HG02571 (cell line): ENCODE results near the gene KIF13A.
"Not testable (repeated sequence)": the region's sequence is repeated elsewhere in the genome, so short reads cannot be mapped to it uniquely, and the experiment has no call there.

Experiments used
- ATAC-seq: cut with Tn5 transposase; IDR thresholded peaks from one replicate; pipeline ENCODE4 v1.9.1; 2021; ENCODE audit warnings: mild to moderate bottlenecking, moderate library complexity; ENCODE audit not compliant: unreplicated experiment

The KIF13A gene

GRCh38 chr6:17971128-17972073, 16.0 kb downstream of the KIF13A start:
- no peak for ATAC-seq

GRCh38 chr6:17968876-17969275, 18.6 kb downstream of the KIF13A start:
- no peak for ATAC-seq

DNA sequence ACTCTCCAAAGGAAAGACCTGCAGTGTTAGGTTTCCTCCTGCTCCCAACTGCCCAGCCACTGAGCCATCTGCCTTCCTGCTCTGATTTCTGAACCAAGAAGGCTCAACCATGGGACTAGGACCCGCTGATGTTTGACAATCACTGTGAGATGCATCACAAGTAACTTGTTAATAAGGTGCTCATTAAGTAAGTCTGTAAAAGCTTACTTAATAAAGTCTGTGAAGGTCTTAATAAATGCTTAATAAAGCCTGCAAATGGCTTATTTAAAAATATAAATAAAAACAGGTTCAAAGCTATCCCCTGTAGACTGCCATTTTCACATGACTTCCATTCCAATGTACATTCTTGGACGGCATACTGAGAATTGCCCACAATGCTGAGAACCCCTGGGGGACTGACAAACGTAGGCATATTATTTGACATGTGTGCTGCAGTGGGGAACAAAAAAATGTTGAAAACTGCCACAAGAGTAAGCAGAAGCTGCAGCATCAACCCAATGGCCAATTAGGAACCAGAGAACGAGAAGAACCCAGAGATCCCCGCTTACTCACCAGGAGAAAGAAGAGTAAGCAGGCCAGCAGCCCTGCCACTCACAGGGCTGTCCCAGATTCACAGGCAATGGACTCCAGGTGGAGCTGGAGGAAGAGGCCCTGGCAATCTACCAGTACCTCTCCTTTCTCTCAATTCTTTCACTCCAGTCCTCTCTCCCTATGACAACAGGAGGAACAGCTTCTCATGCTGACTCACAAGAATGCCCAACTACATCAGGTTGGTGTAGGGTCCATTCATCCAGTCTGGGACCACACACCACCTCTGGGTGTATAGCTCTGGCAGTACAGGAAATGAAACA, 19.5 kb downstream of the KIF13A start:
- no peak for ATAC-seq

DNA sequence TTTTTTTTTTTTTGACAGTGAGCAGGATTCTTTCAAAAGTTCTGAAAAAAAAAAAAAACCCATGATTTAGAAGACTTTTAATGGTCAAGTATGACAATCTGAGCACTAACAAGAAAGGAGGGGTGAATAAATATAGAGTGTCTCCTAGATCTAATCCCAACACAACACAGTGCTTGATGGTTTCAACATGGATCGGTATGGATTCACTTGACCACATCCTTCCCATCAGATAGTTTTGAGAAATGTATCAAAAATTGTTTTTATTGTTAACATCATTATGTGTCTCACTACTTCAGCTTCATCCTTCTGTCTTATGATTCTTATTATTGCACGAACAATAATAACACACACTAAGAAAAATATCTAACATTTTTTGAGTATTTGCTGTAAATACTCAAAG, 21.0 kb downstream of the KIF13A start:
- no peak for ATAC-seq

- no peak for ATAC-seq
Measured at GRCh38 chr6:17965397-17965796, 22.0 kb downstream of the KIF13A start.

GRCh38 chr6:17964633-17965032, 22.8 kb downstream of the KIF13A start:
- no peak for ATAC-seq

DNA sequence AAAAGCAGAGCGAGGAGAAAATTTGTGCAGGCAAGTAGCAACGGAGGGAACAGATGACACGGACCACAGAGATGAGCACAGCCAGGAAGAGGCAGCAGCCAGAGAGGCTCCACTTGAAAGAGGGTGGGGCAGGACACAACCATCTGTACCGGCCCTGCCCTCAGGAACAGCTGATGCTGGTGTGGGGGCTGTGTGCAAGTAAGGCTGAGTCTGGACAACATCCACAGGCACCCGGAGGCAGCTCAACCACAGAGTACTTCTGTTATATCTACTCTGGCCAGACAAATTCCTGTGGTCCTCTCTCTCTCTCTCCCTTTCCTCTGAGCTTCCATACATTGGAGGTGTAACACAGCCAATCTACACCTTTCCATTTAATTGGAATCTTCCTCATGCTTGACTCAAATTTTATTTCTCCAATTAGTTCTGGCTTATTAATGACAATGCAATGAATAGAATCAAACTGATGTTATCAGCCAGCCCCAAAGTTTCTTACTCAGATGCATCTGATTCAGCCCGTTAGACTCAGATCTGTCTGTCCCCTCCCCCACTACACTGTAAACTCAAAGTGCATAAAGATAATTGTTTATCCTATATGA, 24.9 kb downstream of the KIF13A start:
- ATAC-seq: no peak

- no peak for ATAC-seq
Measured at GRCh38 chr6:17959302-17959701, 28.1 kb downstream of the KIF13A start.

- no peak for ATAC-seq
Measured at GRCh38 chr6:17957904-17958620, 29.4 kb downstream of the KIF13A start.

- ATAC-seq: peak; percentile 82
Measured at GRCh38 chr6:17957498-17957897, 29.9 kb downstream of the KIF13A start.

DNA sequence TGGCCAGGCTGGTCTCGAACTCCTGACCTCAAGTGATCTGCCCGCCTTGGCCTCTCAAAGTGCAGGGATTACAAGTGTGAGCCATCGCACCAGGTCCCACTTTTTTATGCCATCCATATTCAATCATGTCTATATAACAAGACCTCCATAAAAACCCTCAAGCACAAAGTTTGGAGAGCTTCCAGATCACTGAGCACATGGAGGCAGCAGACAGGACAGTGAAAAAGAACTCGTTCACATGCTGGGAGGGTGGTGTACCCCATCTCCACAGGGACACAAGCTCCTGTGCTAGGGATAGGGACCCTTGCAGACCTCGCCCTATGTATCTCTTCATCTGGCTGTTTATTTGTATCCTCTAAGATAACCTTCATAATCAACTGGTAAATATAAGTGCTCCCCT, 30.3 kb downstream of the KIF13A start:
- ATAC-seq: no peak

DNA sequence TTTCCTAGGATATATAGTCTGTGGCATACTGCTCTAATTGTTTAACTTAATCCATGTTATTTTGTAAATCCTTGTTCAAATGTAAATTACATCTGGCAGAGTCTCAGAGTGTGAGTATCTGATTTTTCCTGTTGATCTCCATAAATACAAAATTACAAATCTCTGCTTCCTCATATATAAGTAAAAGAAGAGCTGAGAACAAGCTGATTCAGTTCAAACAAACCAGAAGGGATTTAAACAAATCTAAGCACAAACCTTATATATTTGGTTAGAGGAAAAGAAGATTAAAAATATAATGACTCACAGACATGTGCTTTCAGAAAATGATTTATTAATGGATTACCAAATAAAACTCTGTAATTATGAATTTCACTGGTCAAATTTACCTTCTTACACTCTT, 37.3 kb downstream of the KIF13A start:
- no peak for ATAC-seq

DNA sequence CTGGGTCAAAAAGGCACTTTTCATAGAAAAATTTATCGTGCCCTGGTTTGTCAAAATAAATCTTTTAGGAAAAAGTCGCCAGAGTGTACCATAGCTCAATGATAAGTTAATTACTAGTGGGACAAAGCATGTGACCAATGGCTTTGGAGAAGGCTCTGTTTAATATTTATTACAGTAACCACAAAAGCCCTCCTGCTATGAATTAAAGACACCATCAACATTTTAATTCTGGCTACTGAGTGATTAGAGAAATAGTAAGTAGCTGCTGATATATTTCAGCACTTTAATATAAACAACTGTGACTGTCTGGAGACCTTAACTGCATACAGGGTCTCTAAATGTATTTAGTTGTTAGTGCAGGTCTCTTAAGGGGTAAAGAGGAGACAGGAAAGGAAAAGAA, 38.3 kb downstream of the KIF13A start:
- ATAC-seq: no peak

GRCh38 chr6:17948725-17949124, 38.7 kb downstream of the KIF13A start:
- no peak for ATAC-seq

DNA sequence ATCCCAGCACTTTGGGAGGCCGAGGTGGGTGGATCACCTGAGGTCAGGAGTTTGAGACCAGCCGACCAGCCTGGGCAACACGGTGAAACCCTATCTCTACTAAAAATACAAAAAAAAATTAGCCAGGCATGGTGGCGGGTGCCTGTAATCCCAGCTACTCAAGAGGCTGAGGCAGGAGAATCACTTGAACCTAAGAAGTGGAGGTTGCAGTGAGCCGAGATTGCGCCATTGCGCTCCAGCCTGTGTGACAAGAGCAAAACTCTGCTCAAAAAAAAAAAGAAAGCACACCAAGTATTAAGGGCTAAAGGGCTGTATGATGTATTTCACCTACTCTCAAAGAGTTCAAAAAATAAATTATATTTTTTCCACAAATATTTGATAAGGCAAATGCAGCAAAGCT, 39.9 kb downstream of the KIF13A start:
- ATAC-seq: not testable (repeated sequence)

DNA sequence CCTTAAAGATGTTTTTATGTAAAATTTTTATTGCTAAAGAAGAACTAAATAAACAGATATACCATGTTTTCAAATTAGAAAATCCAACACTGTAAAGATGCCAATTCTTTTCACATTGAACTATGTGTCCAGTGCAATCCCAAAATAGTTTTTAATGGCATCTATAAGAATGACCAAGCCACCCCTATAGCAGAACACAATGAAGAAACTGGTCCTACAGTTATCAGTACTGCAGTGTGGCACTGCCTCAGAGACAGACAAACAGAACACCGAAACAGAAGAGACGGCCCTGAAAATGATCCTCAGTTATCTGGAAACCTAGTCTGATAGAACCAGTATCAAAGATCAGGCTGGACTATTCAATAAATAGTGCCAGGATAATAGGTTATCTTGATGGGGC, 41.9 kb downstream of the KIF13A start:
- no peak for ATAC-seq

DNA sequence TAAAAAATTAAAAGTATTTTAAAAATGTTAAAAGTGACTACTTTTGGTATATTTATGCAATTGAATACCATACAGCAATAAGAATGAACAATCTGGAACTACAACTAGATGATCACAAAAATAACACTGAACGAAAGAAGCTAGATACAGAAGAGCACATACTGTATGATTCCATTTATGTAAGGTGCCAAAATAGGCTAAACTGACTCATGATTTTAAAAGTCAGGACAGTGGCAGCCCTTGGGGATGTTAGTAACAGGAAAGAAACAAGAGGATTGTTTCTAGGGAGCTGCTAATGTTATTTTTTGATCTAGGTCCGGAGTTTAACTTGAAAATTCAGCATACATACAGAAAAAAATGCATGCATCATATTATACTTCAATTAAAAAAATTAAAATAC, 42.3 kb downstream of the KIF13A start:
- no peak for ATAC-seq

- ATAC-seq: no peak
Measured at GRCh38 chr6:17941318-17941717, 46.1 kb downstream of the KIF13A start.

DNA sequence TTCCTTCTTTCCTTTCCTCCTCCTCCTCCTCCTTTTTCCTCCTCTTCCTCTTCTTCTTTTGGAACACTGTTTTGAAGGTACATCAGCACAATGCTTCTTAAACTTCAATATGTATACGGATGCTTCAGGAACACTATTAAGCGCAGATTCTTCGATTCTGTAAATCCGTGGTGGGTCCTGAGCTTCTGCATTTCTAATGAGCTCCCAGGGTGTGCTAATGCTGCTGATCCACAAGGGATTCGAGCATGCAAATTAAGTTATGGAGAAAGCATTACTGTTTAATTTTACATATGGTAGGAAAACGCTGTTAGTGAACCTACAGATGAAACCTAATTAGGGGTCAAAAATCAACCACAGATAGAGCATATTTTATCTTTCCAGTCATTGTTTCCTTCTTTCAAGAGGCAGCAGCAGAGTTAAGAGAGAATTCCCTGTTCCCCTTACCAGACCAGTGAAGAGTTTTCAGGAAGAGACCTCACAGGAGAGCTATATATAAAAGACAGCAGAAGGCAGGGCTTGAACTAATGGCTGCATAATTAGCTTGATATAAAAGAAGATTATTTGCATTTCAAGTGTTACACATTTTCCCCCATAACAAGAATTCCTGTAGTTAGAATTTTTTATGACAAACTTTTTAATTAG, 47.2 kb downstream of the KIF13A start:
- no peak for ATAC-seq

DNA sequence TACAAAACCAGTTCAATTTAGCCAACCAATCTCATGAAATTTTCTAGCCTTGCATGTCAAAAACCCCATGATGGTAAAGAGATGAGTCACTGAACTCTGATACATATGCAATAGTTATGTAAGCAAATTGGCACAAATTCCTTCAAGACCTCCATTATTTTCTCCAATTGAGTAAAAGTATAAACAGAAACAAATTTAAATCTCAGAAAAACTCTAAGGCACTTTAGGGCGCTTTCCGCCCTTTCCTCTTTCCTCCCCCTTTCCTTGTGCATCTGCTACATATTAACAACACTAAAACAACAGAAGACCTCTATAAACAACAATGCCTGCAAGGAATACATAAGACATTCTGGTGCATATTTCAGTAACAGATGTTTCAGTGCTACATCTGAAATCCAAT, 48.5 kb downstream of the KIF13A start:
- no peak for ATAC-seq
